ENCODE results near the gene OR5AL1. TPM values are rescaled to one million over a fixed set of nuclear protein-coding genes. Genes with fewer than 3 reads are reported as not detected.
"Not testable (repeated sequence)": the region's sequence is repeated elsewhere in the genome, so short reads cannot be mapped to it uniquely, and the experiment has no call there.

OR5AL1 gene
- not detected for polyA plus RNA-seq (2012; ENCODE audit: insufficient read depth, insufficient read length)

DNA sequence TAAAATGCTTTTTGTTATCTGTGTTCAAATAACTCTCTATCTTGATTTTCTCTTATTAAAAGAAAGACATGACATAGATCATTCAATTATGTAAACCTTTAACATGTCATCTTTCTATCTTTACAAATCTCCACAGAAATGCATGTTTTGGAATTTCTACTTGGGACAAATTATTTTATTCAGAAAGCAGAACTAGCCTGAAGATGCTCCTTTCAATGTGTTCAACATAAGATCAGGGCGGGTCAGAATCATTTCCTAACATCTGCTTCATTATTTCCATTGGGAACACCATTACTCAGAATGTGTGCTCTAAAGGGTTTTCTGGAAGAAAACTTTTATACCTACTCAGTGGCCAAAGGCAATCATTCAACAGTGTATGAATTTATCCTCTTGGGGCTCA, at the start of gene OR5AL1:
Gene OR5AL1, plus strand, starts transcription at position 301 of the 400 bp plus-strand sequence.
- DNase-seq (ENCODE audit: low read depth, low spot score) = no peak
- H3K4me3 ChIP-seq (ENCODE audit: low read length) = no peak within 1 kb of the TSS

DNA sequence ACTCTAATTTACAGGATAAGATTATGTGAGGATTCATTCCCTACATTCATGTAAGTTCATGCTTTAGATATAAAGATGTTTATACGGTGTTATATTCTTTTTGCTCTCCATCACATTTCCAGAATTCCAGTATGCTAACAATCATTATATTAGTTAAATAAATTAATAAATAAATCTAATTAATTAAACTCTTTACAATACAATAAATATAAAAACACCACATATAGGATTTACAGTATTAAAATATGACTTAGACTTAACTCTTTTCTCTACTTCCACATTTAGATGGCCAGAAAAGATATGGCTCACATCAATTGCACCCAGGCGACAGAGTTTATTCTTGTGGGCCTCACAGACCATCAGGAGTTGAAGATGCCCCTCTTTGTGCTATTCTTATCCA, 37.2 kb upstream of the OR5AL1 start, which contains the start of gene OR8U1:
Gene OR8U1, plus strand, starts transcription at position 301 of the 400 bp plus-strand sequence. Its CDS starts 0 bp downstream, at position 301.
- H3K4me3 ChIP-seq (ENCODE audit: low read length) = no peak within 1 kb of the TSS
- DNase-seq (ENCODE audit: low read depth, low spot score) = no peak

DNA sequence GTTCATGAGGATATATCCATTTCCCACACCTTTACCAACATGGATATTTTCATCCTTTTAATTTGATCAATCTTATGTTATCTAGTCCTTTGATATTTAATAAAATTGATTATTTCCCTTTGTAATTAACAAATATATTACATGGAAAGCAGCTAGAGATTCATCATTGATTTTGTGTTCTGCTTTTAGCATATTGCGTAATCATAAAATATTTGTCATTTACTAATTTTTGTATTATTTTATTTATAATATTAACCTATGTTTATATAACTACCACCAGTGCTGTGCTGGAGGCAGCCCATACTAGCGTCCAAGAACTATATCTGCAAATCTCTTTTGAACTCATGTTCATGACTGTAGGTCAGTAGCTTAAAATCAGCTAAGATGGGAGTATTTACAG, 32.4 kb upstream of the OR5AL1 start:
- H3K4me3 ChIP-seq (ENCODE audit: low read length) = no peak overlapping the region
- no peak for DNase-seq (ENCODE audit: low read depth, low spot score)

DNA sequence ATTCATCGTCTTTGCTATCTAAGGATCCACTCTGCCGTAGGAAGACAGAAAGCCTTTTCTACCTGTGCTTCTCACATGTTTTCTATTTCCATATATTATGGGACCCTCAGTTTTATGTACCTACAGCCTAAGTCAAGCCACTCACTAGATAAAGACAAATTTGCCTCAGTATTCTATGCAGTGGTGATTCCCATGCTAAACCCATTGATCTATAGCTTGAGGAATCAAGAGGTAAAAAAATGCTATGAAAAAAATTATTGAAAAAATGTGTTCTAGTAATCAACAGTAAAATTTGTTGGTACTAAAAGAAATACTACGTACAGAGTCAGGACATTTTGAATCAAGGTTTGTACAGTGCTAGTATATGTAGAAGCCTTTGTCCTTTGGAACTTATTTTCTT, 18.1 kb upstream of the OR5AL1 start:
- no peak for DNase-seq (ENCODE audit: low read depth, low spot score)
- H3K4me3 ChIP-seq (ENCODE audit: low read length) = no peak overlapping the region

DNA sequence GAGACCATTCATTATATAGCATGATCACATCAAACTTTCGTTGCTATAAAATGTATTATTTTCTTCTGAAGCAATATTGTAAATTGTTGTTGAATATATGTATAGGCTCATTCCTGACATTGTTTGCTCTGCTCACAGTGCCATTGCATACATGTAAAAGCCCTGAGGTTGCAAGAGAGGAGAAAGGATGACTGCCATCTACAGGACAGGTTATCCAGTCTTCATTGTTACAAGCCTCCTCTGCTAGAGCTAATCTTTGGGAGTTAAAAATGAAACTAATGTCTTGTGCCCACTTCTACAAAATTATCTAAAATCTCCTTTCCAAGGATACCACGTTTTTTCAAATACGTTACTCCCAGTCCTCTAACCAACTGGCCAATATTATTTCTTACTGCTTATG, 16.4 kb upstream of the OR5AL1 start:
- DNase-seq (ENCODE audit: low read depth, low spot score) = no peak
- no peak overlapping the region for H3K4me3 ChIP-seq (ENCODE audit: low read length)

DNA sequence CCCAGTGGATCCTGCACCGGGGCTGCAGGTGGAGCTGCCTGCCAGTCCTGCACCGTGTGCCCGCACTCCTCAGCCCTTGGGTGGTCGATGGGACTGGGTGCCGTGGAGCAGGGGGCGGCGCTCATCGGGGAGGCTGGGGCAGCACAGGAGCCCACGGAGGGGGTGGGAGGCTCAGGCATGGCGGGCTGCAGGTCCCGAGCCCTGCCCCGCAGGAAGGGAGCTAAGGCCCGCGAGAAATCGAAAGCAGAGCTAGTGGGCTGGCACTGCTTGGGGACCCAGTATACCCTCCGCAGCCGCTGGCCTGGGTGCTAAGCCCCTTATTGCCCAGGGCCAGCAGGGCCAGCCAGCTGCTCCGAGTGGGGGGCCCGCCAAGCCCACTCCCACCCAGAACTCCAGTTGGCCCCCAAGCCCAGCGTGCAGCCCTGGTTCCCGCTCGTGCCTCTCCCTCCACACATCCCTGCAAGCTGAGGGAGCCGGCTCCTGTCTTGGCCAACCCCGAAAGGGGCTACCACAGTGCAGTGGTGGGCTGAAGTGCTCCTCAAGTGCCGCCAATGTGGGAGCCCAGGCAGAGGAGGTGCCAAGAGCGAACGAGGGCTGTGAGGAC, 10.5 kb upstream of the OR5AL1 start:
- DNase-seq (ENCODE audit: low read depth, low spot score); H3K4me3 ChIP-seq (ENCODE audit: low read length): not testable (repeated sequence)

DNA sequence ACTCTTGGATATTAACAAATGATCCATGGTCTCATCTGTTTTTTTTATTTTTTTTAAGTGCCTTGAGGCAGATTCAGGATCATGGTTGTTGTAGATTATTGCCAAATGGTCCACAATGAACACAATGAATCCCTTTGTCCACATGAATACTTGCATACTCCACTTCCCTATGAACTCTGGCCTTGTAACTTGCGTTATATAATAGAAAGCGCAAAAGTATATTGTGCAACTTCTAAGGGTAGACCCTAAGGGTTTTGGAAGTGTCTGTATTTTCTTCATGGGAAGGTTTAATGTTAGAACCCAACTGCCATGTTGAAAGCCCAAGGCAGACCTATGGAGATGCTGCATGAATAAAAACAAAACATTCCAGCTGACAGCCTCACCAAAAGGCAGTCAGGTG, 8.1 kb upstream of the OR5AL1 start:
- H3K4me3 ChIP-seq (ENCODE audit: low read length) = no peak overlapping the region
- no peak for DNase-seq (ENCODE audit: low read depth, low spot score)

DNA sequence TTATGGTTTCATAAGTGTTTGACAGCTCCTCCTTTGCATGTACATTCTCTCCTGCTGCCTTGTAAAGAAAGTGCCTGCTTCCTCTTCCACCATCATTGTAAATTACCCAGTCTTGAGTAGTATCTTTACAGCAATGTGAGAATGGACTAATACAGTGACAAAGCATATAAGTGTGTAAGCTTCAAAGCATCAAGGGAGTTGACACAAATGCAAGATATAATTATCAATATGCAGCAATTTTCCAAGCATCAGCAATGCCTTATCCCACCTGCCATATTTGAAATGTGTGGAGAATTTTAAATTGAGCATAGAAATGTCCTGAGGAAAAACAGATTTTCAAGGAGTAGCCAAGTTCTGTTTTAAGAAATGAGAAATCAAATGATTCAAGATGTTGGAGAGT, 1.7 kb upstream of the OR5AL1 start:
- DNase-seq (ENCODE audit: low read depth, low spot score) = no peak
- no peak overlapping the region for H3K4me3 ChIP-seq (ENCODE audit: low read length)

DNA sequence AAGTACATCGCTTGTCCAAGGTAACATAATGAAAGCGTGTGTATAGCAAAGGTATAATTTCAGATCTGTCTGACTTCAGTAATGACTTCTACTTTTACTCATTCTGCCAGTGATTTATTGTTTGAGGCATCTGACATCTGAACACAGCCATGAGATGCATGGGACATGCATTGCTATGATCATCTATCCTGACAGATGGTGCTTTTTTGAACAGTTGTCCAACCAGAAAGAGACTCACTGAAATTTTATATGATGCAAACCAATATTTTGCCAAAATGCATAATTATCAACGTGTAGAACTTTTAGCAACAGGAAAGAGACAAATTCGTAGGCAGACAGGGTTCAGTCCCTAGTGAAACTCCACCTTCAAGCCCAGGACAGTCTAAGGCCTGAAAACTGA, 41.0 kb downstream of the OR5AL1 start:
- DNase-seq (ENCODE audit: low read depth, low spot score) = no peak
- H3K4me3 ChIP-seq (ENCODE audit: low read length) = no peak overlapping the region

DNA sequence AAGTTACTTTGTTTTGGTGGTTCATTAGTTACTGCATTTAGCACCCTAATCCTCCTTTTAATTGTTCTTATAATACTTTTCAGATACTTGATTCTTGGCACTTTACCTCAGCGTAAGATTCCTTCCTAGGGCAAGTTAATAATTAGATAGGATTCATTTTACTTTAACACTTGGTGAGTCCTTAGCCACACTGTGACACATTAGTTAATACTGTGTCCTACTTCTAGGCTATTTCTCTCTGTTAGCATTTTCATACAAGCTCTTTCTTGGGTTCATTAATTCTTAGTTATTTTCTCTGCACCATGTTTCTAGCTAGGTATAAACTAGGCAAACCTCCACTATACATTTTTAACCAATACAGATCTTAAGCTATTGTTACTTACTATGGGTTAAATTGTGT, 44.6 kb downstream of the OR5AL1 start:
- no peak for DNase-seq (ENCODE audit: low read depth, low spot score)
- H3K4me3 ChIP-seq (ENCODE audit: low read length) = no peak overlapping the region
